SK-N-MC (cell line): ENCODE results near the gene CACNA2D4.

Source experiments
- DNase-seq: peaks from one replicate; pipeline ENCODE4 v3.0.0-alpha.2; 2011; ENCODE audit warnings: low read depth, low spot score
- H3K27ac ChIP-seq: fragments of 200-600 bp; sonication (generic); 2 replicates; pipeline ENCODE4 v1.5.1; 2016; ENCODE audit warnings: mixed run types
- H3K36me3 ChIP-seq: fragments of 200-600 bp; sonication (generic); 2 replicates; pipeline ENCODE4 v1.6.1; 2017; ENCODE audit warnings: antibody characterized with exemption, low read length, mixed read lengths; ENCODE audit not compliant: insufficient read depth
- H3K4me3 ChIP-seq: fragments of 200-600 bp; sonication (generic); 2 replicates; pipeline ENCODE4 v1.5.1; 2016
- H3K9ac ChIP-seq: fragments of 200-600 bp; sonication (generic); 2 replicates; pipeline ENCODE4 v1.8.0; 2017; ENCODE audit warnings: mixed run types, mixed read lengths; ENCODE audit not compliant: insufficient read length
- H3K9me3 ChIP-seq: fragments of 200-600 bp; sonication (generic); 2 replicates; pipeline ENCODE4 v1.6.1; 2017; ENCODE audit warnings: low read depth, mild to moderate bottlenecking, antibody characterized with exemption, low read length, moderate library complexity, mixed read lengths
- EZH2 ChIP-seq: fragments of 200-600 bp; sonication (generic); IDR thresholded peaks from one replicate; pipeline ENCODE4 v1.6.1; 2017; ENCODE audit warnings: antibody characterized with exemption
- FOXP2 ChIP-seq: optimal IDR thresholded peaks from 2 replicates; pipeline ENCODE3; 2011; ENCODE audit warnings: mild to moderate bottlenecking, moderate library complexity; ENCODE audit not compliant: insufficient read depth; ENCODE audit errors: extremely low read length, control extremely low read depth
- POLR2AphosphoS5 ChIP-seq: IDR thresholded peaks from 2 replicates; pipeline ENCODE4 v1.6.1; 2012; ENCODE audit warnings: mild to moderate bottlenecking, low read depth, low read length, borderline replicate concordance

Gene CACNA2D4

DNA sequence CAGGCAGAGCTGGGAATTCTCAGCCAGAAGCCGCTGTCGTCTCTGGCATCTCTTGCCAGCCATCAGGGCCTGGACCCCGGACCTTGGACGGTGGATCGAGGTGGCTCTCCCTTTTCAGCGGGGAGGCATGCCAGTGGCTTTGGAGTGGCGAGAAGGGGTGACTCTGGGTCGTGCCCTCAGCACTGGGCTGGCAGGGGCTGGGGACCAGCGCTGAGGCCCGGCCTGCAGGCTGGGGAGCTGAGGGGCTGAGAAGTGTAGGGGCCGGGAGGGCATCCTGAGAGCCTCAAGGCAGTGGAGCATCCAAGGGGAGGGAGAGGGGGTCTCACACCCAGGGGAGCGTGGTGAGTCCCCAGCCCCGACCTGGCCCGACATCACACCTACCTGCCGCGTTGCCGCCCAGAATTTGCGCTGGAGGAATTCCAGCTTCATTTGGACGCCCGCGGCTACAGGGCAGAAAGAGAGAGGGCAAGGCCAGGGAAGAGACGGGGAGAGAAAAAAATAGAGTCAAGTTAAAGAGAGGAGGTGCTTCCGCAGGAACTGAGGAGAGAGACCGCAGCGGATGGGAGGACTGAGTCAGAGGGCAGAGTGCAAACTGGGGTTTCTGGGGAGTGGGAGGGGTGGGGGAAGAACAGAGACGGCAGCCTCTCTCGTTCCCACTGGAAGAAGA is 107.0 kb downstream of the CACNA2D4 start:
- no peak for TF ChIP-seq POLR2AphosphoS5
- no peak for TF ChIP-seq EZH2
- TF ChIP-seq FOXP2 = no peak
- Histone ChIP-seq H3K4me3 (no peak overlapping the region), H3K9ac (no peak overlapping the region), H3K9me3 (no peaks in the 10 kb centered on the region), H3K27ac (no peak overlapping the region), H3K36me3 (no peaks in the 10 kb centered on the region)
- DNase-seq = no peak

DNA sequence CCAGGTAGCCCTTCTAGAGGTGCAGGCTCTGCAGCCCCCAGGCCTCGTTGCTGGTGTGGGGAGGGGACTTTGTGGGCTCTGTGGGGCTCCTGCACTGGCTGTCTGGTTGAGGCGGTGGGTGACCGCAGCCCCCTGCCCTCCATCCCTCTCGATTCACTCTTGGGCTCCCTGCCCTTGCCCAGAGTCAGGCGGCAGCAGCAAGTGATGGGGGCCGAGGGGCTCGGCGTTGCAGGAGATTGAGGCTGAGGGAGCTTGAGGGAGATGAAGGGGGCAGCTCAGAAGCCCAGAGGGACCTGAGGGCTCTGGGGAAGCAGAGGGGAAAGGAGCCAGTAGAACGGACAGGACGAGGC is 107.5 kb downstream of the CACNA2D4 start:
- Histone ChIP-seq H3K36me3 (no peaks in the 10 kb centered on the region), H3K9ac (no peak overlapping the region), H3K9me3 (no peaks in the 10 kb centered on the region), H3K4me3 (no peak overlapping the region), H3K27ac (no peak overlapping the region)
- no peak for TF ChIP-seq FOXP2
- no peak for DNase-seq

DNA sequence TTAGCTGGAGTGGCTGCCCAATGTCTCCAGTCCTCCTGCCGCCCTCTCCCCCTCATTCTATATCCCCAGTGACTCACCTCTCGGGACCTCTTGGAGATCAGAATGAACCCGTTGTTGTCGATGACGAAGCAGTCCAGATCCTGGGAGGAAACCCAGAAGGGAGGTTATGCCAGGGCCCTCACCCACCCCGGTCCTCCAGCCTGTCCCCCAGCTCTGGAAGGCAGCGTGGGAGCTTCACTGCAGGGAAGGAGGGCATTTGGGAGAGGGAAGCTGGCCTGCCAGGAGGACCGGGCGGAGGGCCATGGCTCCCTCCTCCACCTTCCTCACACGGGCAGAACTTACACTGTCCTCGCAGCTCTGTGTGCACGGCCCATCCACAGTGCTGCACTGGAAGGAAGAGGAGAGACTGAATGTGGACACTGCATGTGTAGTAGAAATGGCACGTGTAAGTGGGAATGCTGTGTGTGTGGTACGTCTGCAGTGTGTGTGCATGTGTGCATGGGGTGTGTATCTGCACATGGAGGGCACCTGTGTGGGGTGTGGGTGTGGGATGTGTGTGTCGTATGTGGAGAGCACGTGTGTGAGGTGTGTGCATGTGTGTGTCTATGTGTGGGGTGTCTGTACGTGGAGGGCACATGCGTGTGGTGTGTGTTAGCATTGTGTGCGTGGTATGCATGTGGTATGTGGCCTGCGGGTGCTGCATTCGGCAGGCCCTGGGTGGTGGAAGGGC is 108.1 kb downstream of the CACNA2D4 start:
- H3K4me3 ChIP-seq = no peak overlapping the region
- no peaks in the 10 kb centered on the region for H3K36me3 ChIP-seq
- no peak for DNase-seq
- H3K9me3 ChIP-seq = no peaks in the 10 kb centered on the region
- H3K27ac ChIP-seq = no peak overlapping the region
- H3K9ac ChIP-seq = no peak overlapping the region
- TF ChIP-seq FOXP2 (no peak), EZH2 (no peak), POLR2AphosphoS5 (no peak)

DNA sequence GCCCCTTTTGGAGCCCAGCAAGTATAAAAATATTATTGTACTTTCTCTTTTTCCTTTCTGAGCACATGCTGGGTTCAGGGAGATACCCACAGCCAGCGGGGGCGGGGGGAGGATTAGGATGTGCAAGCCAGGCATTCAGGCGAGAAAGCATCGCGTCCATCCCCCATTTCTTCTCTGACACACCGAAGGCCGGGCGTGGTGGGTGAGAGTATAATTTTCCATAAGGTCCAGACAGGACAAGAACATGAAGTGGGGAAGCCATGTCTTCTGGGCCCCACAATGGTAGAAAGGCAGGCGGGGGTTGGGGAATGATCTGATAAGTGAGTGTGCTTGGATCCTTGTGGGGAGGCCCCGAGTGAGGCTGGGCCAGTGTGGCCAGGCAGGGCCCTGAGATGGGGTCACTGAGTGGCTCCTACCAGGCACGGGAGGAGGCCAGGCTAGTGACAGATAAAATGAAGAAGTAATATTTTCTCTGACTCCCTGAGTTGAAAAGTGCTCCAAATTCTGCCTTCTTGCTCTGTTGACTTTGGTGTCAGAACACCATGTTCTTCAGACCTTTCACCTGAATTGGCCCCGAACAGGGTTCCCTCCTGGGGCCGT is 108.8 kb downstream of the CACNA2D4 start:
- Histone ChIP-seq H3K9ac (no peak overlapping the region), H3K9me3 (no peaks in the 10 kb centered on the region), H3K4me3 (no peak overlapping the region), H3K36me3 (no peaks in the 10 kb centered on the region), H3K27ac (no peak overlapping the region)
- no peak for DNase-seq
- no peak for TF ChIP-seq EZH2
- TF ChIP-seq FOXP2 = no peak
- TF ChIP-seq POLR2AphosphoS5 = no peak

DNA sequence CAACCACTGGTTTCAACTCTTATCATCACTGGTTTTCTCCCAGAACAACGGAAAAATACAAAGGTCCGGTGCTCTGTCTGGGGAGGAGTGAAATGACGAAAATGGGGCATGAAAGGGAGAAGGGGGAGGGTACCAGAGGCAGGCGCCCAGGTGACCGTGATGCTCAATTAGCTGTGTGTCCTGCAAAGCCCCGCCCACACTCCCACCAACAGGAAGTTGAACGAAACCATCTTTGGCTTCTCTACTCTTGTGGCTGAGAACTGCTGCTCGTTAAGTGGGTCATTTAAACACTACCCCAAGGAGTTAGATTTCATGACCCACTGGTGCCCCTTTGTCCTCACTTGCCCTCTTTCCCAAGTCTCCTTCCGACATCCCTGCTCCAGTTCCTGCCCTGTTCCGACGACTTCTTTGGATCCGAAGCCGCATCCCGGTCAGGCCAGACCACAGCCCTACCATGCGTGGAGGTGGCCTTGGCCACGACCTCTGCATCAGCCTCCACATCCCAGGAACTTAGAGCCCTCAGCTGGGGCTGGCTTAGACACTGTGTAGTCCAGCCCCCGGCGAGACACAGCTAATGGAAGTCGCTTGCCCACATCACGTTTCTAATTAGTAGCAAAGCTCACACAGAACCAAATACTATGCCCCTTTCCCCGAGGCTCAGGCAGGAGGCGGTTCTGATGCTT is 109.5 kb downstream of the CACNA2D4 start:
- TF ChIP-seq POLR2AphosphoS5 (no peak), FOXP2 (no peak), EZH2 (no peak)
- Histone ChIP-seq H3K4me3 (no peak overlapping the region), H3K27ac (no peak overlapping the region), H3K9me3 (no peaks in the 10 kb centered on the region), H3K36me3 (no peaks in the 10 kb centered on the region), H3K9ac (no peak overlapping the region)
- no peak for DNase-seq

DNA sequence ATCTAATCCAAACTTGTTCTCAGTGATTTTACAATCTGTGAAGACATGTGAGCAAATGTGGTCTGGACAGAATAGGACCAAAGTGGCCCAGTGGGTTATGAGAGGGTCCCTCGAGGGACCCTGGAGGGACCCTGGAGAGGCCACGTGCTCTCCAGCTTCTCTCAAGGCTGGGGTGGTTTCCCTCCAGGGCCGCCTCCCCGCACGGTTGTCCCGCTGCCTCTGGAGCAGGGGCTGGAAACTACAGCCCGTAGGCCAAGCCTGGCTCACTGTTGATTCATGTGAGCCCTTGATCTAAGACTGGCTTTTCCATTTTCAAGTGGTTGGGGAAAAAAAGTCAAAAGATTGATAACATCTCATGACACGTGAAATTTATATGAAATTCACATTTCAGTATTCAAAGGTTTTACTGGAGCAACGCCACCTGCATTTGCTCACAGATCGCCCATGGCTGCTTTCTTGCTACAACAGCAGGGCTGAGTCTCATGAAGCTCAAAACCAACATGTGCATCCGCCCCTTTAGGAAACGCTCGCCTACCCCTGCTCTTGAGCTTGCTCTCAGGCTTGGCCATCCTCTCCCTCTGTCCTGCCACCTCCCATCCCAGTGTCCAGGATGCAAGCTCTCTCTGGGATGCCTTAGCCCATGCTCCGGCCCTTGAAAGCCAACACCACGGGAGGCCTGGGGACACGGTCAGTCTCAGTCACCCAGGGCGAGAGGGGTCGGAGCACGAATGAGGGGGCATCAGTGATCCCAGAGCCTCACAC is 110.2 kb downstream of the CACNA2D4 start:
- no peak overlapping the region for H3K4me3 ChIP-seq
- DNase-seq = no peak
- H3K9ac ChIP-seq = no peak overlapping the region
- H3K36me3 ChIP-seq = no peaks in the 10 kb centered on the region
- no peaks in the 10 kb centered on the region for H3K9me3 ChIP-seq
- no peak overlapping the region for H3K27ac ChIP-seq
- no peak for TF ChIP-seq EZH2
- TF ChIP-seq FOXP2 = no peak
- no peak for TF ChIP-seq POLR2AphosphoS5

DNA sequence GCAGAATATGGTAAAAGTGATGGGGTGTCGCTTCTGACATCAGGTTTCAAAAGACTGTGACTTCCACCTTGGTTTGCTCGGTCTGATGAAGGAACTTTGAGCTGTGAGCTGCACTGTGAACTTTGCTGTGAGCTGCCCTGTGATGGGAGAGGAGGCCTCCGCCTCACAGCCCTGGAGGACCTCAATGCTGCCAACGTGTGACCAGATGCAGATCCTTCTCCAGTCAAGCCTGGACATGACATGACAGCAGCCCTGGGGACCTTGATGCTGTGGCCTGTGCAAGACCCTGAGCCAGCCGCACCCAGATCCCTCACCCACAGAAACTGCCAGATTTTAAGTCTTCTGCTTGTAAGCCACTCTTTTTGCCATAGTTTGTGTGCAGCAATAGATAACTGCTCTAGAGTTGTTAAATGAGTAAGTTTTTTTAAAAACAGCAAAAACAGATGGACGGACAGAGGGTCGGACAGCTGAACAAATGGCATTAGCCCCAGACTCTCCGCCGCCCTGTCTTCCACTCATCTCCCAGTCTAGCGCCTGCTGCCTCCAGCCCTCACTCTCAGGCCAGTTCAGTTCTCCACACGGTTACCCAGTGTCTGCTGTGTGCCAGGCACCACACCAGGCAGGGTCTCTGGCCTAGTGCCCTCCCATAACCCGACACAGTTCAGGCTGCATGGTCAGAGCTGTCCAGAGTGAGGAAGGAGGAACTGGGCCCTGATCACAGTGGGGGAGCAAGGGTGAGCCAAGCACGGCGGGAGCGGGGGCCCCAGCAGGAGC is 111.2 kb downstream of the CACNA2D4 start:
- Histone ChIP-seq H3K36me3 (no peaks in the 10 kb centered on the region), H3K27ac (no peak overlapping the region), H3K4me3 (no peak overlapping the region), H3K9ac (no peak overlapping the region), H3K9me3 (no peaks in the 10 kb centered on the region)
- no peak for DNase-seq
- TF ChIP-seq FOXP2 = no peak
- TF ChIP-seq EZH2 = no peak
- TF ChIP-seq POLR2AphosphoS5 = no peak
